ENCODE data around the gene EMP2. TPM values are rescaled to one million over a fixed set of nuclear protein-coding genes. Genes with fewer than 3 reads are reported as not detected.

The EMP2 gene
- total and polyA plus RNA-seq, 4 experiments from 2014 or later, result not detected

DNA sequence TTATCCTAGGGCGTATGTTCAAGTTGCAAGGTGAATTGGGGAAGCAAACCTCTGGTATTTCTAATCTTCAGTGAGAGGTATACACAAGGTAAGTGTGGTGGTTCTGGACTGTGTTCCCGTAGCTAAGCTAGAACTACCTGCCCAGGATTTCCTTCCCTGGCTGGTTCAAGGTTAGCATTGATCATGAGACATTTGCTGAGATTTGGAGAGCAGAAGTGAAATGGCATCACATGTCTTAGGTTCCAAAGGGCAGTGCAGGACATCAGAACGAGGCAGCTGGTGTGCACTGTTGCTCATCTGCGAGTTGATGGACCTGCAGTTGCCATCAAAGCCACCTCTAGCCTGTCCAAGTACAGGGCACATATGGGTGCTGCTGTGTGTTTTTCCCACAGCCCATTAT lies 95.2 kb downstream of the EMP2 start:
- Mint-ChIP-seq H3K27ac (no peak overlapping the region), H3K4me1 (peaks cover 0 to 4% (median 0%) of the 10 kb centered on the region in 4 donors), H3K4me3 (no peak overlapping the region), H3K27me3 (no peaks in the 10 kb centered on the region), H3K36me3 (peaks cover 33 to 41% of the 10 kb centered on the region in 2 donors), H3K9me3 (peaks cover 0 to 62% (median 46%) of the 10 kb centered on the region in 8 donors)
- ChIA-PET CTCF (ENCODE audit: partially characterized antibody) (interaction anchor here (1.0 kb wide), 1 partner anchor 170 kb away, joined by 3 read pairs; no protein-coding TSS in a partner anchor), POLR2A (ENCODE audit: partially characterized antibody) (interaction anchor here (0.5 kb wide), 1 partner anchor 99 kb away, joined by 3 read pairs; the partner anchor contains the start of gene ATF7IP2)
- Histone ChIP-seq H3K4me3 (ENCODE audit: low read length in 2 of 2) (no peak overlapping the region), H3K4me1 (ENCODE audit: insufficient read depth, low read length) (no peaks in the 10 kb centered on the region), H3K27ac (ENCODE audit: low read depth, low read length) (no peak overlapping the region), H3K9me3 (ENCODE audit: control insufficient read depth in 1 of 2, low read length in 2 of 2) (peaks cover 0 to 21% of the 10 kb centered on the region in 2 donors), H3K27me3 (ENCODE audit: insufficient read depth, low read length) (no peaks in the 10 kb centered on the region), H3K36me3 (ENCODE audit: insufficient read depth, low read length) (peaks cover 10% of the 10 kb centered on the region)
- intact Hi-C loops (cut with micrococcal nuclease), result no loop called here
- DNase-seq, result no peak

DNA sequence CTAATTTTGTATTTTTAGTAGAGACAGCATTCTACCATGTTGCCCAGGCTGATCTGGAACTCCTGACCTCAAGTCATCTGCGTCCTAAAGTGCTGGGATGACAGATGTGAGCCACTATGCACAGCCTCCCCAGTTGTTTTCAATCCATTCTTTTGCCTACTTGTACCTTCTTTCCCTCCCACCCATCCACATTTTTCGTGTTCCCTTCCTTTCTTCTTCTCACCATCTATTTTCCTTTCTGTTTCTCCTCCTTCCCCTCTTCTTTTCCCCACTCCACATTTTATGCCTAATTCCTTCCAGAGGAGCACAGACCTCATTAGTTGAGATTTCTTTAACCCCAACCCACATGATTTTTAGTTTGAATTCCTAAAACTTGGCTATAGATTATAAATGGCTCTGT lies 100.2 kb downstream of the EMP2 start:
- peak overlapping the region in 5 of 7 donors; percentile 8 to 74 (median 45) for H3K27ac Mint-ChIP-seq
- Histone ChIP-seq H3K4me1 (ENCODE audit: insufficient read depth, low read length) (no peaks in the 10 kb centered on the region), H3K27ac (ENCODE audit: low read depth, low read length) (no peak overlapping the region), H3K9me3 (ENCODE audit: control insufficient read depth in 1 of 2, low read length in 2 of 2) (peaks cover 0 to 14% of the 10 kb centered on the region in 2 donors), H3K4me3 (ENCODE audit: low read length in 2 of 2) (no peak overlapping the region), H3K27me3 (ENCODE audit: insufficient read depth, low read length) (no peaks in the 10 kb centered on the region), H3K36me3 (ENCODE audit: insufficient read depth, low read length) (peaks cover 18% of the 10 kb centered on the region)
- DNase-seq, result no peak
- POLR2A ChIA-PET (ENCODE audit: partially characterized antibody), result no interaction called here
- CTCF ChIA-PET (ENCODE audit: partially characterized antibody), result interaction anchor here (0.6 kb wide), 1 partner anchor 42 kb away, joined by 4 read pairs; no protein-coding TSS in a partner anchor
- H3K9me3 Mint-ChIP-seq, result peaks cover 0 to 61% (median 43%) of the 10 kb centered on the region in 8 donors
- H3K4me1 Mint-ChIP-seq, result peaks cover 0 to 4% (median 0%) of the 10 kb centered on the region in 4 donors
- H3K27me3 Mint-ChIP-seq, result no peaks in the 10 kb centered on the region
- peaks cover 45 to 67% of the 10 kb centered on the region in 2 donors for H3K36me3 Mint-ChIP-seq
- intact Hi-C loops (cut with micrococcal nuclease), result no loop called here
- no peak overlapping the region for H3K4me3 Mint-ChIP-seq

Other genes starting within 250 kb of the EMP2 start
- gene ATF7IP2, start 194.5 kb downstream of the EMP2 start, total RNA-seq, result 10 to 100 TPM; 51.1 to 58.0 TPM
- gene ATF7IP2, start 194.5 kb downstream of the EMP2 start, polyA plus RNA-seq, result 100 to 1,000 TPM; 108 to 170 TPM
- gene TEKT5, start 114.3 kb upstream of the EMP2 start, total RNA-seq, result not detected
- not detected for gene TEKT5, start 114.3 kb upstream of the EMP2 start, polyA plus RNA-seq
- gene NUBP1, start 163.2 kb upstream of the EMP2 start, total RNA-seq, result 10 to 100 TPM; 23.5 to 28.4 TPM
- 10 to 100 TPM; 34.3 to 36.2 TPM for gene NUBP1, start 163.2 kb upstream of the EMP2 start, polyA plus RNA-seq
- gene TVP23A, start 238.2 kb upstream of the EMP2 start, total RNA-seq, result not detected
- under 1 TPM in 1 of 2 donors, not detected in 1; 0.18 TPM for gene TVP23A, start 238.2 kb upstream of the EMP2 start, polyA plus RNA-seq